Stimulated activated CD8-positive, alpha-beta memory T cell treated with anti-CD3 and anti-CD28 coated beads, Interleukin-7, amount 100 ng/mL, for 24 hours (primary cell): ENCODE results near the gene UST.
A peak's percentile ranks its signal among the peaks of the same experiment; 100 is the strongest.

Experiments used
- DNase-seq: peaks from one replicate; pipeline ENCODE4 v3.0.0-alpha.2; 2020; ENCODE audit warnings: low read depth

The UST gene

GRCh38 chr6:148746363-148747144 is at the start of gene UST:
TSS of gene UST (plus strand) at chr6:148747030. CDS start at chr6:148747431, 401 bp downstream.
- peak; percentile 24 for DNase-seq

GRCh38 chr6:148697895-148698440 is 48.9 kb upstream of the UST start:
- DNase-seq = no peak

GRCh38 chr6:148698671-148699180 is 48.1 kb upstream of the UST start:
- no peak for DNase-seq

GRCh38 chr6:148700047-148700715 is 46.6 kb upstream of the UST start:
- no peak for DNase-seq

GRCh38 chr6:148700741-148701311 is 46.0 kb upstream of the UST start:
- DNase-seq = no peak

- no peak for DNase-seq
Observed at GRCh38 chr6:148701375-148701774, 45.5 kb upstream of the UST start.

- DNase-seq = no peak
Observed at GRCh38 chr6:148703900-148704299, 42.9 kb upstream of the UST start.

- no peak for DNase-seq
Observed at GRCh38 chr6:148704400-148705246, 42.2 kb upstream of the UST start.

GRCh38 chr6:148708707-148709106 is 38.1 kb upstream of the UST start:
- no peak for DNase-seq

GRCh38 chr6:148709577-148709976 is 37.3 kb upstream of the UST start:
- DNase-seq = no peak

- DNase-seq = no peak
Observed at GRCh38 chr6:148711833-148712654, 34.8 kb upstream of the UST start.

GRCh38 chr6:148713033-148713738 is 33.6 kb upstream of the UST start:
- no peak for DNase-seq

- DNase-seq = no peak
Observed at GRCh38 chr6:148713921-148714320, 32.9 kb upstream of the UST start.

GRCh38 chr6:148716811-148717210 is 30.0 kb upstream of the UST start:
- no peak for DNase-seq

GRCh38 chr6:148720406-148720805 is 26.4 kb upstream of the UST start:
- DNase-seq = no peak

GRCh38 chr6:148720897-148721296 is 25.9 kb upstream of the UST start:
- no peak for DNase-seq

- no peak for DNase-seq
Observed at GRCh38 chr6:148723484-148723883, 23.3 kb upstream of the UST start.

GRCh38 chr6:148724428-148724827 is 22.4 kb upstream of the UST start:
- no peak for DNase-seq

- no peak for DNase-seq
Observed at GRCh38 chr6:148727104-148727503, 19.7 kb upstream of the UST start.

- DNase-seq = no peak
Observed at GRCh38 chr6:148735989-148736388, 10.8 kb upstream of the UST start.
